M059J (cell line): Measurements from ENCODE around the gene RDH16. TPM values are rescaled to one million over a fixed set of nuclear protein-coding genes. Genes with fewer than 3 reads are reported as not detected.
A peak's percentile ranks its signal among the peaks of the same experiment; 100 is the strongest.
"Not testable (repeated sequence)": the region's sequence is repeated elsewhere in the genome, so short reads cannot be mapped to it uniquely, and the experiment has no call there.

Experiments used
- DNase-seq: peaks from one replicate; pipeline ENCODE4 v3.0.0-alpha.2; 2012; ENCODE audit warnings: low read depth
- total RNA-seq: library from RNA; depleted of rRNA; stranded (reverse); fragments of >200 nt; shearing (Covaris generic); gene quantifications from 2 replicates; pipeline ENCODE4 v1.2.3, GENCODE V29; 2014; rRNA removed

RDH16 gene
- total RNA-seq, 1 experiment from 2014 or later = not detected

DNA sequence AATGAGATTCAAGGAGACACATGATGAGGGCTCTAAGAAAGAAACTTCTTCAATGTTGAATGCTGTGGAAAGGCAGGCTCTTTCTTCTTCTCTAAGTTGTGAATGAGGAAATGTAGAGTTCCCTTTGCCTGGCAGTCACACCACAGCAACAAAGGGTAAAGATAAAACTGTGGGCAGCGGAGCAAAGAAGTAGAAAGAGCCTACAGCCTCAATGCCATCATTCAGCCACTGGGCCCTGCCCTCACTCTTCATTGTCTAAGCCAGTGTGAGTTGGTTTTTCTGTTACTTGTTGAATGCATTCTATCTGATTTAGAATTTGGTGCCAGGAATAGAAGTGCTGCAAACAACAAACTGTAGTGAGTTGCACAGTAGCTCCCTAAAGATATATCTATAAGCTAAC lies 35.4 kb downstream of the RDH16 start:
- DNase-seq = no peak

DNA sequence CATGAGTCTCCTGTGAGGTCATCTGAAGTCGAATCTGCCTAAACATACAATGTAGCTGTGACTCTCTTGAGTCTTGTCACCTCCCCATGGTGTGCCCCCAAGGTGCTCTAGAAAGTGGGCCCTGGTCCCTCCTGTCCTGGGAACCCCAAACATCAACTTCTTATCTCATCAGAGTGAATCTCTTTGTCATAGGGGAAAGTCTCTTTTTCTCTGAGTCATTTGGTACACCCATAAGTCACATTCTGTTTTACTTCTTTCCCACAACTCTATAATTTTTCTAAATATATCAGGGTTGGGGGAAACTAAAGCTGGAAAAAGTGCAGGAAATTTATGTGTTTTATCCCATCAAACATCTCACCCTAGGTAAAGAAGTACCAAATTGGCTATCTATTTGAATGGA lies 36.1 kb downstream of the RDH16 start:
- no peak for DNase-seq

DNA sequence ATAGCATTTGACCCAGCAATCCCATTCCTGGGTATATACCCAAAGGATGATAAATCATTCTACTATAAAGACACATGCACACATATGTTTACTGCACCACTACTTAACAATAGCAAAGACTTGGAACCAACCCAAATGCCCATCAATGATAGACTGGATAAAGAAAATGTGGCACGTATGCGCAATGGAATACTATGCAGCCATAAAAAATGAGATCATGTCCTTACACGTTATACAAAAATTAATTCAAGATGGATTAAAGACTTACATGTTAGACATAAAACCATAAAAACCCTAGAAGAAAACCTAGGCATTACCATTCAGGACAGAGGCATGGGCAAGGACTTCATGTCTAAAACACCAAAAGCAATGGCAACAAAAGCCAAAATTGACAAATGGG lies 39.3 kb downstream of the RDH16 start:
- DNase-seq = not testable (repeated sequence)

DNA sequence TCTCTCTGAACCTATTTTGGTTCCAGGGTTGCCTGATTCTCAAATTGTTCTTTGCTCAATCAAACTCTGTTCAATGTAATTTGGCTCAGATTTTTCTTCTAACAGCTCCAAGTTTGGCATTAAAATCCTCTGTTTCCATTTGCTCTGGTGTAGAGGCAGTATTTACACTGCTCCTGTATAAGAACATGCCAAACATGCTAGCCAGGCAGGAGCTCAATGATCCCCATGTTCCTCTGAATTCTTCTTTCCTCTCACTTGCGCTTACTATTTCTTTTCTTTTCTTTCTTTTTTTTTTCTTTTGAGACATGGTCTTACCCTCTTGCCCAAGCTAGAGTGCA lies 40.4 kb downstream of the RDH16 start:
- DNase-seq = no peak

DNA sequence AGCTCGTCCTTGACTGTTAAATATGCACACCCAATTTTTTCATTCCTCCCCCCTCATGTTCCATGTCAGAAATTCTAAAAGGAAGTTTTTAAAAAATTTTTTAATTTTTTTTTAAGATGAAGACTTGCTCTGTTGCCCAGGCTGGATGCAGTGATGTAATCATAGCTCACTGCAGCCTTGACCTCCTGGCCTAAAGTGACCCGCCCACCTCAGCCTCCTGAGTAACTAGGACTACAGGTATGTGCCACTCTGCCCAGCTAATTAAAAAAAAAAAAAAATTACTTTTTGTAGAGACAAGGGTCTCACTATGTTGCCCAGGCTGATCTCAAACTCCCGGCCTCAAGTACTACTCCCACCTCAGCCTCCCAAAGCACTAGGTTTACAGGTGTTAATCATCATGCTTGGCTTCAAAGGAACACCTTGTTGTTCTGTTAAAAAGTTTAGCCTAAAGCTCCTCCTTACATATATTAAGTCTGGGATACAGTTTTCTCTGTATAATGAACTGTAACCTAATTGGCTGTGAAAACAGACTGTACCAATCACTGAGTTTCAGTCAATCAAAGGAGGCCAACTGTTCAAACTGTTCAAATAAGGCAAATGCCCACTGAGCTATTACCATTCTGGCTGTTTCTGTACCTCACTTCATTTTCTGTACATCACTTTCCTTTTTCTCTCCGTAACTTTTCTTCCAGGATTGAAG lies 41.0 kb downstream of the RDH16 start:
- DNase-seq = no peak

DNA sequence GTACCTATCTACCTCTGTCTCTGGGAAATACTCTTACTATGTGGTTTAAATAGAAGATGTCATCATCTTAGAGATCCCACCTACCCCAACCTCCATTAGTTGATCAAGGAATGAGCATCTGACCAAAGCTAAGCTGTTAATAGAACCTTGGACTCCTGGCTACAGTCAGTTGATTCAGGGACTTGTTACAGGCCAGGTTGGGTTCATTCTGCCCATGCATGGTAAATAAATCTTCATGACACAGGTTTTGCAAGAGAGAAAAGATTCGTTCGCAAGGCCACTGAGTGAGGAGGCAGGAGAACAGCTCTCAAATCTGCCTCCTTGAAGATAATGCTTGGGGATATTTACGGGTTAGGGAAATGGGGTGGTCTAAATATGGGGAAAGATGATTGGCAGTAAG lies 42.7 kb downstream of the RDH16 start:
- no peak for DNase-seq

DNA sequence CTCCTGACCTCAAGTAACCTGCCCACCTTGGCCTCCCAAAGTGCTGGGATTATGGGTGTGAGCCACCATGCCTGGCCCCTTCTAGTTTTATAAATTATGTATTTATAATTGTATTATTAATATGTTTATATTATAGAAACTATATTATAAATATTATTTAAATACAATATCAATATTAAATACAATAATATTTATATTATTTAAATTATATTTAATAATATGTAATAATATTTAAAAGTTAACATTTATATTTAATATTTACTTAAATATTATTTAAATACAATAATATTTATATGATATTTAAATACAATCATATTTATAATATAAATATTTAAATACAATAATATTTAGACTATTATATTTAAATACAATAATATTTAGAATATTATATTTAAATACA lies 43.2 kb downstream of the RDH16 start:
- DNase-seq = no peak

DNA sequence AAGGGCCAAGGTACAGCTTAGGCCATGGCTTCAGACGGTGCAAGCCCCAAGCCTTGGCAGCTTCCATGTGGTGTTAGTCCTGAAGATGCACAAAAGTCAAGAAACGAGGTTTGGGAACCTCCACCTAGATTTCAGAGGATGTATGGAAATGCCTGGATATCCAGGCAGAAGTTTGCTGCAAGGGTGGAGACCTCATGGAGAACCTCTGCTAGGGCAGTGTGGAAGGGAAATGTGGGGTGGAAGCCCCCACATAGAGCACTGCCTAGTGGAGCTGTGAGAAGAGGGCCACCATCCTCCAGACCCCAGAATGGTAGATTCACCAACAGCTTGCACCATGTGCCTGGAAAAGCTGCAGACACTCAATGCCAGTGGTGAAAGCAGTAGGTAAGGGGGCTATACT lies 48.0 kb downstream of the RDH16 start:
- DNase-seq = not testable (repeated sequence)

DNA sequence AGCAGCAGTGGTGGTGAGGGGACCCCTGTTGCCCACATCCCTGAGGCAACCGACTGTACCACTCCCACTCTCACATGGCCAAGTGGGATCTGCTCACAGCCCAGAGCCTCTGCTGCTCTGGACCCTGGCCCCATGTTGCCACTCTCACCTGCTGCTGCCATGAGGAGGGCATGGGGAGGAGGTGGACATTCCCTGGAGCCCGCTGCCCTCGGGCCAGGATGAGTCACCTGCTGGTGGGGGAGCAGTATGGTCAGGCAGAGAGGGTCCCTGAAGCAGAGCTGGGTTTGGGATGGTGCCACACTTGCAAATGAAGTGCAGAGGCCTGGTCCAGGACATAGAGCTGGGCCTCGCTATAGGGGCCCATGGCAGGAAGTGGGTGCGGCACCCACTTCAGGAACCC lies 49.3 kb downstream of the RDH16 start:
- DNase-seq = peak; percentile 39

DNA sequence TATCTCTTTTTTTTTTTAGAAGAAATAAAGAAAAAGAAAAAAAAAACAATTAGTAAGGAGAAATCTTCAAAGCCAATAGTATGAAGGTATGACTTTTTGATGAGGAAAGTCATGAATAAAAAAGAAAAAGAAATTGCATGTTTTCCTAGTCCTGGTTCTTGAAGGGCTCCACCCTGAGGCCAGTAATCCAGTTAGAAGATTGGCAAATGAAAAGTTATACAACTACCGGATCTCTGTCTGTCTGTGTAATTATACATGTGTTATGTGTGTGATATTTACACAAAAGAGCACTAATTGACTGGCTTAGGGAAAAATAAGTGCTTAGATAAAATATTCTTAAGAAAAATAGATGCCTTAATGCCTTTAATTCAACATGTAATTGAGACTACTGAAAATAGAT lies 51.6 kb downstream of the RDH16 start:
- no peak for DNase-seq

DNA sequence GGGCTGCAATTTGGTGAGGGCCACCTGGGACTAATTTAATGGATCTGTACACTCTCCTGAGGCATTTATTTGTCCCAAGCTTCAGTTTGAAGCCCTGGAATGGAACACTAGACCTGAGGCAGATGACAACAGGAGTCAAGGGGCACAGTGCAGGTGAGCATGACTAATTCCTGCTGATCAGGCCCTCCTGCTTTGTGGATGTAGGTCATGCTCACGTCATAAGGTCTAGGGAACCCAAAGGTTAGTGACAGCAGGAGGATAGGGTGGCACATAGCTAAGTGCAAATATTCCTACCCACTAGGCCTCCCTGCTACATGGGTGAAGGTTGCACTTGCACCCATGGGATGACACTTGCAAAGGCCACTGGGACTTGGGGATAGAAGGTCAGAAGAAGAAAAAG lies 54.0 kb downstream of the RDH16 start:
- no peak for DNase-seq

Other genes starting within 250 kb of the RDH16 start
- 1,267 and 1,373 TPM in 2 replicates for gene NACA, start 232.3 kb downstream of the RDH16 start, total RNA-seq
- 51.0 and 52.5 TPM in 2 replicates for gene PRIM1, start 205.3 kb downstream of the RDH16 start, total RNA-seq
- 0.84 and 1.5 TPM in 2 replicates for gene HSD17B6, start 194.3 kb downstream of the RDH16 start, total RNA-seq
- gene SDR9C7, start 23.2 kb downstream of the RDH16 start, total RNA-seq = not detected in 2 replicates
- 3.3 TPM in 2 replicates for gene ZBTB39, start 48.9 kb upstream of the RDH16 start, total RNA-seq
- gene TAC3, start 58.9 kb upstream of the RDH16 start, total RNA-seq = not detected in 2 replicates
- gene MYO1A, start 92.5 kb upstream of the RDH16 start, total RNA-seq = not detected in 2 replicates
- 18.1 and 30.3 TPM in 2 replicates for gene NEMP1, start 121.2 kb upstream of the RDH16 start, total RNA-seq
- gene NAB2, start 131.5 kb upstream of the RDH16 start, total RNA-seq = 11.0 and 18.9 TPM in 2 replicates
- not detected in 2 replicates for gene STAT6, start 153.8 kb upstream of the RDH16 start, total RNA-seq
- gene LRP1, start 170.9 kb upstream of the RDH16 start, total RNA-seq = 8.5 and 24.9 TPM in 2 replicates
- not detected in 2 replicates for gene LRP1-AS, start 190.0 kb upstream of the RDH16 start, total RNA-seq